HG03060 (cell line): ENCODE results near the gene ADGRE3.
"Not testable (repeated sequence)": the region's sequence is repeated elsewhere in the genome, so short reads cannot be mapped to it uniquely, and the experiment has no call there.

Experiments
- ATAC-seq: cut with Tn5 transposase; IDR thresholded peaks from one replicate; pipeline ENCODE4 v1.9.1; 2021; ENCODE audit warnings: low read depth, moderate number of reproducible peaks; ENCODE audit not compliant: unreplicated experiment

Gene ADGRE3

DNA sequence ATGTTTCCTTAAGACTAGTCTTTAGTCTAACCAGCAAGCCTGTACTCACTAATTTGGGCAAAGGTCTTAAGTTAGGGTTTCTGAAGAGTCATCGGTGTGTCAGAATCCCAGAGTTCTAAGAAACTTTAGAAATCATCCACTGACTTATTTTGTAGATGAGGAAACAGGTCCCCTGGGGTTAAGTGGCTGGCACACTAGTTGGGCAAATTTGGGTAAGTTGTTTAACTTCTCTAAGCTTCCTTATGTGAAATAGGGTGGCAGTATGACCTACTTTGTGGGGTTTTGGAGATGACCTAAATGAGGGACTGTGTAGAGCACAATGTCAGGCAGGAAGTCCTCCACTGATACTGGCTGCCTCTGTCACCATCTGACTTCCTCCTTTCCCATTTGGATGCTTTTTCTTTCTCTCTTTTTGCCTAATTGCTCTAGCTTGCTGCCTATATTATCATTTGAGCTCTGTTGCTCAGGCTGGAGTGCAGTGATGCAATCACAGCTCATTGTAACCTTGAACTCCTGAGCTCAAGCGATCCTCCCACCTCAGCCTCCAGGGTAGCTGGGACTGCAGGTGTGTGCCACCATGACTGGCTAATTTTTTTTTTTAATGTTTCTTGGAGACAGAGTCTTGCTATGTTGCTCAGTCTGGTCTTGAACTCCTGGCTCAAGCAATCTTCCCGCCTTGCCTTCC is 2.3 kb downstream of the ADGRE3 start:
- no peak for ATAC-seq

DNA sequence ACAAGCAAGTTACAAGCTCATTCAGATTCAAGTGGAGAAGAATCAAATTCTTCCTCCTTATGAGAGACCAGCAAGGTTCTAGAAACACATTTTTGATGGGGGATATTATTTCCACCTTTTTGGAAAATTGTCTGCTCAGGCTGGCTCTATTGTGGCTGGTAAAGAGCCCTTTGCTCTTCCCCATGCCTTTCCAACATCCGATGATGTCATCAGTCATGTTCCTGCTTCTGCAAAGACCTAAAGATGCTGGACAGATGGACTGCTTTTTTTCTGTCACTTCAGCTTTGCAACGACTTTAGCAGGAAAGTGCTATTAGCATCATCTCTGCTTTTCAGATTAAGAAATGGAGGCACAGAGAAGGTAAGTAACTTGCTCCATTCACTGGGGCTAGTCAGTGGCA is 4.2 kb downstream of the ADGRE3 start:
- no peak for ATAC-seq

DNA sequence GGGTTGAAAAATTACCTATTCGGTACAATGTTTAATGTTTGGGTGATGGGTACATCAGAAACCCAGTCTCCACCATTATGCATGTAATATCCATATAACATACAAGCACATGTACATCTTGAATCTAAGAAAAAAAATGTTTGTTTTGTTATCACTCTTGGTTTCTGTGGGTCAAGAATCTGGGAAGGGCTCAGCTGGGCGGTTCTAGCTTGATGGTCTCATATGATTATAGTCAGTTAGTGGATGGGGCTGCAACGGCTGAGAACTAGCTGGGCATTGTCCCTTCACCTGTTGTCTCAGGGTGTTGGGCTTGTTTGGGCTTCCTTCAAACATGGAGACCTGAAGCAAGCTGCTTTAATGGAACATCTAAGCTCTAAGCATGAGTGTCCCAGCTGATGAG is 4.7 kb downstream of the ADGRE3 start:
- ATAC-seq = no peak

DNA sequence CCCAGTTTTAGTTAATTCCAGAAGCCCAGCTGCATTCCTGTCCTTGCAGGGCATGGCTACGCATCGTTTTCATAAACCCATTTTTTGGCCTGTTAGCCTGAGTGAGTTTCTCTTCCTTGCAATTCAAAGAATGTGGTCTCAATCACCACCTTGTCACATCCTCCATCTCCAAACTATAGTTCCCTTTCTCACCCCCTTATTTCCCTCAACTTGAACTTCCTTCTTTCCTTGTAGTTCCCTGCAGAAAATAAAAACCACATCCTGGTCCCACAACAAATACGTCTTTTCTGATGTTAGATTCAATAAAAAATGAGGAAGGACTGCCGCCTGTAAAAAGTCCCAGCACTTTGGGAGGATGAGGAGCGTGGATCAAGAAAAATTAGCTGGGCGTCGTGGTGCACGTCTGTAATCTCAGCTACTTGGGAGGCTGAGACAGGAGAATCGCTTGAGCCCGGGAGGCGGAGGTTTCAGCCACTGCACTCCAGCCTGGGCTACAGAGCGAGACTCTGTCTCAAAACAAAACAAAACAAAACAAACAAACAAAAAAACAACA is 13.2 kb downstream of the ADGRE3 start:
- ATAC-seq = no peak

DNA sequence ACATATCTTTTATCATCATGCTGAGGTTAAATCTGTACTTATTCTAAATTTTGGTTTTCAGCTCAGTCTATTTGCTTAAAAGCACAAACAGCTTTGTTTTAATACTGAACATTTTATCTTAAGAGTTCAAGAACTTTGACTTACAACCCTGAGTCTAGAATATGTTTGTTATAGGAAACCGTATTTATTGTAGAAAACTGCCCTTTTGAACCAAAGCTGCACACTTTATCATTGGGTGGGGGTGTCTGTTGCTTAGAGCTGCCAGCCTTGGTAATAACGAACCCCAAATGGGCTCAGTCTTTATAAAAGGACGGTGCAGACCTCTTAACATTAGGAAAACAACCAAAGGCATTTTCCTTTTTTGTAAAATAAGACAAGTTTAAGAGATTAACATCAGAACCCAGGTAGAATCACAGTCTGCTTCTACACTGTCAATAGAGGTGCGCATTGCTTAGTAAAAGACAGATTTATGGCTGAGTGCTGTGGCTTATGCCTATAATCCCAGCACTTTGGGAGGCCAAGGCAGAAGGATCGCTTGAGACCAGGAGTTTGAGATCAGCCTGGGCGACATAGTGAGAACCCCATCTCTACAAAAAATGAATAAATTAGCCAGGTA is 14.7 kb downstream of the ADGRE3 start:
- ATAC-seq = no peak

DNA sequence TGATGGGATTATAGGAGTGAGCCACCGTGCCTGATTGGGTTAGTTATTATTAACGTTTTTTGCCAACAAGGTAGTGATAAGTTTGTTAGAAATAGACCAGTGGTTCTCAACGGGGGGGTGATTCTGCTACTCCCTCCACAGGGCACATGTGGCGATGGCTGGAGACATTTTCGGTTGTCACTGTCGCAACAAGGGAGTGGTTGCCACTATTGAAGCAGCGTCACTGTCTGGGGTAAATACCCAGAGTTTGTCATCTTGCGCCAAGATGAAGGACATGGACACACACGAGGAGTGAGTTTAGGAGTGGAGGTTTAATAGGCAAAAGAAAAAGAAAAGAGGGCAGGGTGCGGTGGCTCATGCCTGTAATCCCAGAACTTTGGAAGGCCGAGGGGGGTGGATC is 18.9 kb downstream of the ADGRE3 start:
- no peak for ATAC-seq

DNA sequence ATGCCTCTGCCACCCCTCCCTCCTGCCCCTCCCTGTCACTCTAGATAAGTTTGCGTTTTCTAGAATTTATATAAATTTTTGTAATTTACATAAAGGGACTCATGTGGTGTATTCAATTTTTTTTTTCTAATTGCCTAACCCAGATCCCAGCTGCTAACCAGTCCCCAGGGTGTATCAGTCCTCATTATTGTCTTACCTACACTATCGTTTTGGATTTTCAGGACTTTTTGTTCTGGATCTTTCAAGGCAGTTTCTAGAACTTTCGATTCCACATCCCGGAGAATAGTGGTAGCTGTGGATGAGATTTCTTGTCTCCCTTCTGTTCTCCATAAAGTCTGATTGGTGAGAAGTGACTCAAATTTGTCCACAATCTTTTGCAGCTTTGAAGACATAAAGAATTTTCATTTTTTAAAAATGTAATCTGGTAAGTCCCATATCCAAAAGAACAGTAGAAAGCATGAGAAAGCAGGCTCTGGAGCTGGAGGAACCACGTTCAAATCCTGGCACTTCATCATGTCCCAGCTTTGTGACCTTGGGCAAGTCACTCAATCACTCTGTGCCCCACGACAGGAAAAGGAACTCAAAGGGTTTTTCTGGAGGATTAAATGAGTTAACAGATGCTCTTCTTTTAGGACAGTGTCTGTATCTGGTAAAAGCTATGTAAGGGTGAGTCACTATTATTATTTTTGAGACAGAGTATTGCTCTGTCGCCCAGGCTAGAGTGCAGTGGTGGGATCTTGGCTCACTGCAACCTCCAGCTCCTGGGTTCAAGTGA is 19.7 kb downstream of the ADGRE3 start:
- ATAC-seq = no peak

DNA sequence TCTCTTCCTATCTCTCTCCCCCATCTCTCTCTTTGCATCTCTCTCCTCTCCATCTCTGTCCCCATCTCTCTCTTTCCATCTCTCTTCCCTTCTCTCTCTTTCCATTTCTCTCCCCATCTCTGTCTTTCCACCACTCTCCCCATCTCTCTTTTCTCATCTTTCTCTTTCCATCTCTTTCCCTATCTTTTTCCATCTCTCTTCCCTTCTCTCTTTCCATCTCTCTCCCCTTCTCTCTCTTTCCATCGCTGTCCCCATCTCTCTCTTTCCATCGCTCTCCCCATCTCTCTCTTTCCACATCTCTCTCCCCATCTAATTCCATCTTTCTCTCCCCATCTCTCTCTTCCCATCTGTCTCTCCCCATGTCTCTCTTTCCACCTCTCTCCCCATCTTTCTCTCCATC is 24.5 kb downstream of the ADGRE3 start:
- ATAC-seq = no peak

DNA sequence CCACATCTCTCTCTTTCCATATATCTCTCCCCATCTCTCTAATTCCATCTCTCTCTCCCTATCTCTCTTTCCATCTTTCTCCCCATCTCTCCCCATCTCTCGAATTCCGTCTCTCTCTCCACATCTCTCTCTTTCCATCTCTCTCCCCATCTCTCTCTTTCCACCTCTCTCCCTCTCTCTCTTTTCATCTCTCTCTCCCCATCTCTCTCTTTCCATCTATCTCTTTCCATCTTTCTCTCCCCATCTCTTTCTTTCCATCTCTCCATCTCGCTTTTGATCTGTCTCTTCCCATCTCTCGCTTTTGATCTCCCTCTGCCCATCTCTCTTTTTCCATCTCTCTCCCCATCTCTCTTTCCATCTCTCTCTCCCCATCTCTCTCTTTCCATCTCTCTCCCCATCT is 25.6 kb downstream of the ADGRE3 start:
- no peak for ATAC-seq

DNA sequence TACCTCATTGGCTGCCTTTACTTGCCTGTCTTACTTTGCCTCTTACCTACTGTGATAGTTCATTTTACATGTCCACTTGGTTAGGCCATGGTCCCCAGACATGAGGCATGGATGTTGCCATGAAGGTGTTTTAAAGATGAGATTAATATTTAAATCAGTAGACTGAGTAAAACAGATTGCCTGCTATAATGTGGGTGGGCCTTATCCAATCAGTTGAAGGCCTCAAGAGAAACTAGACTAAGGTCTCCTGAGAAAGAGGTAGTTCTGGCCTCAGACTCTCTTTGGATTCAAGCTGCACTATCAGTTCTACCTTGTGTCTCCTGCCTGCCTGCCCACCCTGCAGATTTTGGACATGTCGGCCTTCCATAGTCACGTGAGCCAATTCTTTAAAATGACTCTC is 26.1 kb downstream of the ADGRE3 start:
- ATAC-seq = no peak

DNA sequence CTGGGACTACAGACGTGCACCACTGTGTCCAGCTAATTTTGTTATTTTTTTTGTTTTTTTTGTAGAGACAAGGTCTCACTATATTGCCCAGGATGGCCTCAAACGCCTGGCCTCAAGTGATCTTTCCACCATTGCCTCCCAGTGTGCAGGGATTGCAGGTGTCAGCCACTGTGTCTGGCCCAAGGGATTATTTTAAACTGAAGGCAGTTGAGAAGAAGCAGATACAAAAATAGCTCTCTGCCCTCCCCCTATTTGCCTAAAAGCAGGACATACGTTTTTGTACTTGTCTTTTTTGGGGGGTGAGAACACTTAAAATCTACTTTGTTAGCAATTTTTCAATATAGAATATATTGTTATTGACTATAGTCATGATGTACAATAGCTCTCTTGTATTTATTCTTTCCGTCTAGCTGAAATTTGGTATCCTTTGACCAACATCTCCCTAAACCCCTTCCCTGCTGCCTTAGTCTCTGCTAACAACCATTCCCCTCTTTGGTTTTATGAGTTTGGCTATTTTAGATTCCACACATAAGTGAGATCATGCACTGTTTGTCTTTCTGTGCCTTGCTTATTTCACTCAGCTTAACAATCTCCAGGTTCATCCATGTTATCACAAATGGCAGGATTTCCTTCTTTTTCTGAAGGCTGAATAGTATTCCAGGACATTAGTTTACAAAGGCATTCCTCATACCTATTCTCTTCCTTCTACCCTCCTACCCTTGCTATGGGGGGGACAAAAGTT is 34.9 kb downstream of the ADGRE3 start:
- no peak for ATAC-seq

DNA sequence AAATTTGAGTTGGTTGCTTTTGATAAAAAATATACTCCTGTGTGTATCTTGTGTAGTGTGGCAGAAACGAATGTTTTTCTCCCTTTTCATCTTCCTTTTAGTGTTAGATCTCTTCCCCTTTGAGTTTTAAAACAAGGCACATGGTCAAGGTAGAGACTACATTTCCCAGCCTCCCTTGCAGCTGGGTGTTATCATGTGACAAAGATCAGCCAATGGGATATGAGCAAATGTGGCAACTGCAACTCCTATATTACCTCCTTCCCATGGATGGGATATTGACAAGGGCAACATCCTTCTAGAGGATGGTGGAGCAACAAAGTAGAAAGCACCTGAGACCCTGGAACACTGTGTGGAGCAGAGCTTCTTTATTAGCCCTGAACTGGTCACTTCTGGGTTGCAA is 42.4 kb downstream of the ADGRE3 start:
- ATAC-seq = no peak

DNA sequence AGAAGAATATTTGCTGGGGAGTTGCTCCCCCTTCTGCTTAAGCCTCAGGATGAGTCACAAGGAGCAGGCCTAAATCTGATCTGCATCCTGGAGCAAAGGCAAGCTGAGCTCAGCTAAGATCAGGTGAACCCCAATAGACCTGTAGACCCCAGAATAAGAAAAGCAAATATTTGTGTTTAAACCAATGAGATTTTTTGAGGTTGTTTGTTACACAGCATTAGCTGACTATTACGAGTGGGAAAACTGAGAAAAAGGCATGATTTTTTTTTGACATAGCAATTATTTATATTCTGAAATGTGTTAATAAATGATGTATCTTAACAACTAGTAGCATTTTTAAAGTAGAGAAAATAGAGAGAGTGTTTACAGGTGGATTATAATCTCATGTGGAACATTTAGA is 45.1 kb downstream of the ADGRE3 start:
- no peak for ATAC-seq

DNA sequence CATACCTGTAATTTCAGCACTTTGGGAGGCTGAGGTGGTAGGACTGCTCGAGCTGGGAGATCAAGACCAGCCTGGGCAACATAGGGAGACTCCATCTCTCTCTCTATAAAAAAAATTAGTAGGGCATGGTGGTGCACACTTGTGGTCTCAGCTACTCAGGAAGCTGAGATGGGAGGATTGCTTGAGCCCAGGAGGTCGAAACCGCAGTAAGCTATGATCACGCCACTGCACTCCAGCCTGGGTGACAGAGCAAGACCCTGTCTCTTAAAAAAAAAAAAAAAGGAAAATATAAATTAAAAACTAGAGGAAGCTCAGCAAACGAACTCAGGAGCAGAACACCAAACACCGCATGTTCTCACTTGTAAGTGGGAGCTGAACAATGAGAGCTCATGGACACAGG is 50.2 kb downstream of the ADGRE3 start:
- not testable (repeated sequence) for ATAC-seq

DNA sequence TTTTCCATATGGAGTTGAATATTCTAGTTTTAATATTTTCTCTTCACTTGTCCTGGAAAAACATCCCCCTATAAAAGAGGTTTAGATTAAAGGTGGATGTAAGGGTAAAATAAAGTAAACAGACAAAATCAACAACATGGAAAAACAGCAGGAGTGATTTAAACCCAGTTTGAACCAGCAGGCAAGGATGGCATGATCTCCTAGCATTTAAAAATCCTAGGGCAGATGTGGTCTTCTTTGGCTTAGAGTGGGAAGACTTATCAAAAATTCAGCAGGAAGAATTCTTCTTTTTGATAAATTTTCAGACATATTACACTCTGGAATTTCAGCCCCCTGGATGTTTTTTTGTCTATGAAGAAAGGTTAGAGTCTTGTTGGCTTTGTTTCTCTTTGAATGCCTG is 55.2 kb downstream of the ADGRE3 start:
- ATAC-seq = no peak

DNA sequence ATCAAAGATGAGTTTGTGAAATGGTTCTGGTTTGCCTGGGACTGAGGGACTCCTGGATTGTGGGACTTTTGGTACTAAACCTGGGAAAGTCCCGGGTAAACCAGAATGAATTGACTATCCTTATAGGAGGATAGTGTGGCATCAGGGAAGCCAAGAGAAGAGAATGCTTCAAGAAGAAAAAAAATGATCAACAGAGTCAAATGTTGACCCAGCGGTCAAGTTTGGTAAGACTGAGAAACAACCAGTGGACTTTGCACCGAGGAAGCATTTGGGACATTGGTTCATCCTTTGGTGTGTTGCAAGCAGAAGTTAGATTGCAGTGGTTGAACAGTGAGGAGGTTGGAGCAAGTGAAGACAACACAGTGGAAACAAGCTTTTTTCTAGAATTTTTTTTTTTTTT is 58.2 kb downstream of the ADGRE3 start:
- no peak for ATAC-seq

DNA sequence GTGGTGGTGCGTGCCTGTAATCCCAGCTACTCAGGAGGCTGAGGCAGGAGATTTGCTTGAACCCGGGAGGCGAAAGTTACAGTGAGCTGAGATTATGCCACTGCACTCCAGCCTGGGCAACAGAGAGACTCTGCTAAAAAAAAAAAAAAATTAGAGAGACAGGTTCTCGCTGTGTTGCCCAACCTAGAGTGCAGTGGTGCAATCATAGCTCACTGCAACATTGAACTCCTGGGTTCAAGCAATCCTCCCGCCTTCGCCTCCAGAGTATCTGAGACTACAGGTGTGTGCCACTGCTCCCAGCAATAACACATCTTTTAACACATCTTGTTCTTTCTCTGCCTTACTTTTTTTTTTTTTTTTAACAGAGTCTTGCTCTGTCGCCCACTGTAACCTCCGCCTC is 59.0 kb downstream of the ADGRE3 start:
- ATAC-seq = no peak

DNA sequence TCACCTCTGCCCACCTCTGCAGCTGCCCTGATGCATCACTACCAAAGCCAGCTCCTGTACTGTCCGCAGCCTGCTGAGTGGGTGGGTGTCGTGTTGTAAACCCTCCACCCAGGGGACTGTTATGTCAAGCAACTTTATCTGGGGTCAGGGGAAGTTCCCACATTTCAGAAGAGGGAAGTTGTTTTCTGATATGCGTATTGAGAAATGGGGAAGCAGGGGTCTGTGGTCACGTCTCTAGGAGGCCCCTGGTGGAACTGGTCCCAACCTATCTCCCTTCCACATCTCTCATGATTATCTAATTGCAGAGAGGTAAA is 60.6 kb downstream of the ADGRE3 start:
- ATAC-seq = no peak

DNA sequence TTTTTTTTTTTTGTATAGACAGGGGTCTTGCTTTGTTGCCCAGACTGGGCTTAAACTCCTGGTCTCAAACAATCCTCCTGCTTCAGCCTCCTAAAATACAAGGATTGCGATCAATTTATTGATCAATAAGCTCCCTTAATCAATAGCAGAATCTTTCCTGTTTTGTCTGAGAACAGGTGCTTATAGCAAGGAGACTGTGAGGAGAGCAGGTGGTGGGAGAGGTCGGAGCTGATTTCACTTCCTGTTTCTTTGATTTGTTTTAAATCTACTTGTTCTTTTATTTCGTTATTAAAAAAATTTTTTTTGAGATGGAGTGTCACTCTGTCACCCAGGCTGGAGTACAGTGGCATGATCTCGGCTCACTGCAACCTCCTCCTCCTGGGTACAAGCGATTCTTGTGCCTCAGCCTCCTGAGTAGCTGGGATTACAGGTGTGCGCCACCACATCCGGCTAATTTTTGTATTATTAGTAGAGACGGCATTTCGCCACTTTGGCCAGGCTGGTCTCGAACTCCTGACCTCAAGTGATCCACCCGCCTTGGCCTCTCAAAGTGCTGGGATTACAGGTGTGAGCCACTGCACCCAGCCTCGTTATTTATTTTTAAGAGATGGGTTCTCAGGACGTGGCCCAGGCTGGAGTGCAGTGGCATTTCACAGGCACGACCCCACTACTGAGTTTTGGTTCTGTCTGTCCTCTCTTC is 61.1 kb downstream of the ADGRE3 start:
- not testable (repeated sequence) for ATAC-seq

DNA sequence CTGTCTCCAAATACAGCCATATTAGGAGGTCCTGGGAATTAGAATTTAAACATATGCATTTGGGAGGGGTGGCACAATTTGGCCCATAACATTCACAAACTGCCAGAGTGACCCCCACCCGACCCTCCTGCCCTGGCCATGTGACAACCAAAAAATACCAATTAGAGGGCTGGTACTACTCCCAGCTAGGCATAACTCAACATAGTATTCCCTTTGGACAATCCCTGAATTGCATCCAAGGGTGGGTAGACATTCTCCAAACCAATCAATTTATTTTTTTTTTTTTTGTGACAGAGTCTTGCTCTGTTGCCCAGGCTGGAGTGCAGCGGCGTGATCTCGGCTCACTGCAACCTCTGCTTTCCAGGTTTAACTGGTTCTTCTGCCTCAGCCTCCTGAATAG is 62.0 kb downstream of the ADGRE3 start:
- no peak for ATAC-seq
